H1 (cell line): ENCODE measurements around the gene PTPN5. TPM values are rescaled to one million over a fixed set of nuclear protein-coding genes. Genes with fewer than 3 reads are reported as not detected.

Experiments
- CTCF ChIA-PET: fragments of 300-600 bp; sonication (Branson Sonifier 250); formaldehyde crosslinking; loops from one replicate; lab custom pipeline; 2021; ENCODE audit not compliant: partially characterized antibody; lab: Charles Lee
- POLR2A ChIA-PET: fragments of 300-600 bp; sonication (Branson Sonifier 250); formaldehyde crosslinking; loops from one replicate; lab custom pipeline; 2021; ENCODE audit warnings: inconsistent platforms; ENCODE audit not compliant: partially characterized antibody; lab: Charles Lee
- DNase-seq, 2 experiments: peaks; one replicate each; pipeline versions ENCODE4 v3.0.0 to v3.0.0-alpha.2; 2010 to 2022; ENCODE audit warnings: low spot score in 2 of 2, low read depth in 1 of 2, mixed read lengths in 1 of 2
- FAIRE-seq: peaks from 2 replicates; lab custom pipeline; 2011; peaks lifted over from hg19 to GRCh38; lab: Jason Lieb, UNC
- H2AFZ ChIP-seq: 2 replicates; pipeline ENCODE4 v1.8.1; 2012; ENCODE audit warnings: low read length, inconsistent platforms
- H2AK5ac ChIP-seq: 2 replicates; pipeline ENCODE4 v1.6.1; 2013; ENCODE audit warnings: low read depth, low read length
- H2BK120ac ChIP-seq: replicated peaks from 2 replicates; pipeline ENCODE3; 2013; ENCODE audit warnings: low read depth, low read length, inconsistent platforms
- H2BK12ac ChIP-seq: 2 replicates; pipeline ENCODE4 v1.6.1; 2013; ENCODE audit warnings: low read depth, low read length
- H2BK15ac ChIP-seq: 2 replicates; pipeline ENCODE4 v1.6.1; 2013; ENCODE audit warnings: low read length
- H2BK20ac ChIP-seq: 2 replicates; pipeline ENCODE4 v1.6.1; 2013; ENCODE audit warnings: low read length
- H2BK5ac ChIP-seq: 2 replicates; pipeline ENCODE4 v1.6.1; 2013; ENCODE audit warnings: low read depth, low read length
- H3K14ac ChIP-seq: 2 replicates; pipeline ENCODE4 v1.6.1; 2013; ENCODE audit warnings: inconsistent platforms; ENCODE audit not compliant: insufficient read length
- H3K18ac ChIP-seq: 2 replicates; pipeline ENCODE4 v1.6.1; 2013; ENCODE audit warnings: low read length; ENCODE audit errors: extremely low read depth
- H3K23ac ChIP-seq: 2 replicates; pipeline ENCODE4 v1.6.1; 2013; ENCODE audit warnings: inconsistent platforms; ENCODE audit not compliant: insufficient read length
- H3K23me2 ChIP-seq: 2 replicates; pipeline ENCODE4 v1.6.1; 2013; ENCODE audit warnings: low read depth, low read length
- H3K27ac ChIP-seq: 2 replicates; pipeline ENCODE4 v1.6.1; 2011; ENCODE audit warnings: low read depth, low read length, inconsistent platforms
- H3K27me3 ChIP-seq, 4 experiments: replicated peaks in 1 of 4; 1 replicate in 1 of 4; 2 replicates in 3 of 4; pipeline versions ENCODE4 v1.6.1 to v1.8.1; 2011 to 2013; ENCODE audit warnings: low read length in 3 of 4, mild to moderate bottlenecking in 3 of 4, inconsistent platforms in 2 of 4, mixed read lengths in 2 of 4, moderate library complexity in 1 of 4; ENCODE audit not compliant: control insufficient read depth in 3 of 4, insufficient read depth in 3 of 4; ENCODE audit errors: extremely low read depth in 1 of 4
- H3K36me3 ChIP-seq, 4 experiments: 2 replicates each; pipeline versions ENCODE4 v1.6.1 to v1.8.1; 2011 to 2013; ENCODE audit warnings: mild to moderate bottlenecking in 4 of 4, low read length in 3 of 4, moderate library complexity in 2 of 4, control low read depth in 1 of 4, inconsistent platforms in 1 of 4; ENCODE audit not compliant: insufficient read depth in 4 of 4, control insufficient read depth in 2 of 4
- H3K4ac ChIP-seq: replicated peaks from 2 replicates; pipeline ENCODE3; 2013; ENCODE audit warnings: low read length, low read depth, mixed read lengths, inconsistent platforms; ENCODE audit not compliant: insufficient read length
- H3K4me1 ChIP-seq, 4 experiments: replicated peaks in 1 of 4; 1 replicate in 1 of 4; 2 replicates in 3 of 4; pipeline versions ENCODE4 v1.6.1 to v1.8.1; 2011 to 2013; ENCODE audit warnings: low read length in 3 of 4, inconsistent platforms in 2 of 4, mixed read lengths in 1 of 4; ENCODE audit not compliant: insufficient read depth in 4 of 4, control insufficient read depth in 3 of 4
- H3K4me2 ChIP-seq, 2 experiments: 2 replicates each; pipeline versions ENCODE4 v1.6.1 to v1.8.1; 2011 to 2013; ENCODE audit warnings: low read depth in 2 of 2, low read length in 2 of 2, control low read depth in 1 of 2, inconsistent platforms in 1 of 2, mild to moderate bottlenecking in 1 of 2; ENCODE audit not compliant: insufficient read depth in 1 of 2
- H3K4me3 ChIP-seq, 4 experiments: fragments of 200-600, 300-600 bp in 1 of 4; sonication (generic), shearing (Covaris generic), sonication (Bioruptor Twin) in 1 of 4; 2 replicates each; pipeline versions ENCODE4 v1.5.1 to v1.8.1; 2011 to 2016; ENCODE audit warnings: low read length in 4 of 4, low read depth in 3 of 4, control low read depth in 2 of 4, inconsistent platforms in 2 of 4, mild to moderate bottlenecking in 2 of 4, mixed read lengths in 1 of 4, moderate library complexity in 1 of 4; ENCODE audit not compliant: insufficient read depth in 2 of 4; ENCODE audit errors: extremely low read depth in 1 of 4
- H3K56ac ChIP-seq: replicated peaks from 2 replicates; pipeline ENCODE3; 2013; ENCODE audit warnings: low read depth, mild to moderate bottlenecking, mixed read lengths, low read length, inconsistent platforms; ENCODE audit not compliant: insufficient read length
- H3K79me1 ChIP-seq: 2 replicates; pipeline ENCODE4 v1.6.1; 2013; ENCODE audit warnings: low read depth, low read length, control low read depth
- H3K79me2 ChIP-seq, 2 experiments: 2 replicates each; pipeline versions ENCODE4 v1.6.1 to v1.8.1; 2012 to 2013; ENCODE audit warnings: low read length in 2 of 2, mild to moderate bottlenecking in 2 of 2, inconsistent platforms in 1 of 2; ENCODE audit not compliant: insufficient read depth in 2 of 2, control insufficient read depth in 1 of 2
- H3K9ac ChIP-seq, 4 experiments: replicated peaks in 1 of 4; 1 replicate in 1 of 4; 2 replicates in 3 of 4; pipeline versions ENCODE4 v1.6.1 to v1.8.1; 2011 to 2013; ENCODE audit warnings: low read depth in 3 of 4, low read length in 3 of 4, control low read depth in 2 of 4, mild to moderate bottlenecking in 2 of 4, moderate library complexity in 2 of 4, inconsistent platforms in 1 of 4; ENCODE audit errors: extremely low read depth in 1 of 4
- H3K9me3 ChIP-seq, 2 experiments: 2 replicates each; pipeline versions ENCODE4 v1.6.1 to v1.8.1; 2012 to 2013; ENCODE audit warnings: mild to moderate bottlenecking in 2 of 2, moderate library complexity in 2 of 2, control low read depth in 1 of 2, inconsistent platforms in 1 of 2, low read depth in 1 of 2, low read length in 1 of 2, mixed read lengths in 1 of 2; ENCODE audit not compliant: insufficient read depth in 2 of 2
- H4K20me1 ChIP-seq, 2 experiments: replicated peaks in 1 of 2; 2 replicates each; pipeline versions ENCODE3 to v1.8.1; 2011 to 2013; ENCODE audit warnings: inconsistent platforms in 2 of 2, low read length in 2 of 2, mild to moderate bottlenecking in 1 of 2; ENCODE audit not compliant: insufficient read depth in 2 of 2, control insufficient read depth in 1 of 2
- H4K5ac ChIP-seq: 2 replicates; pipeline ENCODE4 v1.6.1; 2013; ENCODE audit warnings: low read length, low read depth, mixed read lengths, inconsistent platforms; ENCODE audit not compliant: insufficient read length
- H4K8ac ChIP-seq: 2 replicates; pipeline ENCODE4 v1.8.0; 2013; ENCODE audit warnings: mild to moderate bottlenecking, moderate library complexity, low read length, inconsistent platforms; ENCODE audit not compliant: insufficient read depth; ENCODE audit errors: extremely low read depth
- H4K91ac ChIP-seq: replicated peaks from 2 replicates; pipeline ENCODE3; 2013; ENCODE audit warnings: low read length, mixed read lengths, inconsistent platforms; ENCODE audit not compliant: insufficient read length
- EZH2 ChIP-seq: fragments of 200-600 bp; sonication (generic); IDR thresholded peaks from 2 replicates; pipeline ENCODE4 v1.7.1; 2012; ENCODE audit warnings: low read depth, mild to moderate bottlenecking, moderate library complexity, low read length, inconsistent platforms; ENCODE audit not compliant: severe bottlenecking
- RBBP5 ChIP-seq: IDR thresholded peaks from 2 replicates; pipeline ENCODE4 v1.7.1; 2012; ENCODE audit warnings: low read depth, mild to moderate bottlenecking, inconsistent platforms, low read length, moderate library complexity, borderline replicate concordance
- WGBS, 2 experiments: shearing (Covaris generic) in 1 of 2; methylation state at CpG; one replicate each; pipeline versions ENCODE4 v1.1.6 to v1.1.7; 2013 to 2015; ENCODE audit warnings: low lambda C conversion rate in 2 of 2, mixed read lengths in 2 of 2, inconsistent platforms in 1 of 2, low coverage in 1 of 2, missing lambda C conversion rate in 1 of 2; ENCODE audit not compliant: insufficient replicate concordance in 2 of 2, insufficient coverage in 1 of 2, insufficient read length in 1 of 2; ENCODE audit errors: extremely low coverage in 1 of 2, missing lambda C conversion rate in 1 of 2; 5-methylcytosine and 5-hydroxymethylcytosine counted together
- polyA plus RNA-seq, 7 experiments: library from polyadenylated mRNA; depleted of rRNA in 3 of 7; stranded (reverse) in 5 of 7; unstranded in 2 of 7; fragments of >200 nt in 5 of 7; fragments of 200-250 nt in 2 of 7; gene quantifications; 1 replicate in 5 of 7; 2 replicates in 1 of 7; 4 replicates in 1 of 7; pipeline versions ENCODE4 v1.2.1 to v1.2.3, GENCODE V29; 2011 to 2013; ENCODE audit warnings: missing spikeins in 2 of 7, mixed read lengths in 2 of 7
- total RNA-seq: library from RNA; stranded (reverse); fragmentation: NEBNext Ultra II Directional; extraction: Animal tissue kit (Norgen Biotek cat#: 25700); gene quantifications from 2 replicates; pipeline ENCODE4 v1.2.1, GENCODE V29; 2021

The PTPN5 gene
- total and polyA plus RNA-seq, 2 of the 8 experiments (the other 6 are each of a cell fraction or from before 2014, with no cell fraction given), result 8.4 to 12.9 TPM

- no peaks in the 10 kb centered on the region for H3K79me1 ChIP-seq
- no peak overlapping the region for H2BK120ac ChIP-seq
- H3K4me1 ChIP-seq, result peaks cover 0 to 13% (median 5%) of the 10 kb centered on the region in 4 experiments; a peak in 5 of 7 replicates
- 100% methylated on average over 2 of the region's 2 CpGs; no CpG with 5 or more reads in 1 of the 2 experiments for WGBS, 2 experiments
- no peaks in the 10 kb centered on the region for H4K20me1 ChIP-seq
- no peak overlapping the region for H4K8ac ChIP-seq
- H3K56ac ChIP-seq, result no peak overlapping the region
- H3K9me3 ChIP-seq, result no peaks in the 10 kb centered on the region
- H2BK20ac ChIP-seq, result no peak overlapping the region
- H2AFZ ChIP-seq, result no peak overlapping the region
- no peak overlapping the region for H3K14ac ChIP-seq
- no peak overlapping the region for H3K27ac ChIP-seq
- no peak overlapping the region for H3K4me3 ChIP-seq
- no peak overlapping the region for H3K4me2 ChIP-seq
- H2BK5ac ChIP-seq, result 0 out of 2 replicates have a peak overlapping the region, but pooled peaks have one; percentile 28
- no peak overlapping the region for H2AK5ac ChIP-seq
- H4K91ac ChIP-seq, result no peak overlapping the region
- TF ChIP-seq EZH2 (no peak), RBBP5 (no peak)
- H3K27me3 ChIP-seq, result no peaks in the 10 kb centered on the region
- ChIA-PET POLR2A (no interaction called here), CTCF (interaction anchor here (0.6 to 16.4 kb wide), 25 partner anchors 8 to 616 kb away, joined by 3 to 244 read pairs (median 5); partner anchors contain the start of gene SPTY2D1)
- DNase-seq, result no peak
- no peaks in the 10 kb centered on the region for H3K23me2 ChIP-seq
- no peak overlapping the region for H3K18ac ChIP-seq
- no peak for FAIRE-seq
- H3K79me2 ChIP-seq, result no peaks in the 10 kb centered on the region
- no peak overlapping the region for H3K23ac ChIP-seq
- H4K5ac ChIP-seq, result no peak overlapping the region
- no peak overlapping the region for H2BK15ac ChIP-seq
- H3K9ac ChIP-seq, result no peak overlapping the region
- no peak overlapping the region for H3K4ac ChIP-seq
- no peaks in the 10 kb centered on the region; a peak in 1 of 8 replicates for H3K36me3 ChIP-seq
- H2BK12ac ChIP-seq, result no peak overlapping the region
These were observed 60.2 kb downstream of the PTPN5 start for GRCh38 chr11:18731441-18731840.
